Right cardiac atrium (tissue), 5 donors: Measurements from ENCODE around the gene MESP2. TPM values are rescaled to one million over a fixed set of nuclear protein-coding genes. Genes with fewer than 3 reads are reported as not detected.

Source experiments
- ATAC-seq, 2 donors: fragments of 200-7000 bp; cut with Tn5 transposase; one replicate each; pipeline versions ENCODE4 v1.8.0 to v1.9.1; 2020; ENCODE audit warnings: moderate library complexity in 2 of 2, mild to moderate bottlenecking in 1 of 2
- DNase-seq, 3 donors: peaks; one replicate each; pipeline ENCODE4 v3.0.0-alpha.2; 2020
- H3K27ac ChIP-seq: one replicate; pipeline ENCODE4 v1.5.1; 2013; ENCODE audit warnings: mild to moderate bottlenecking, low read length, control low read depth, moderate library complexity
- H3K27me3 ChIP-seq: one replicate; pipeline ENCODE4 v1.6.1; 2013; ENCODE audit not compliant: control insufficient read depth, insufficient read depth
- H3K4me1 ChIP-seq: one replicate; pipeline ENCODE4 v1.6.1; 2013; ENCODE audit warnings: low read length; ENCODE audit not compliant: control insufficient read depth, insufficient read depth
- H3K4me3 ChIP-seq: one replicate; pipeline ENCODE4 v1.5.1; 2013; ENCODE audit warnings: low read length, control low read depth
- H3K9me3 ChIP-seq: one replicate; pipeline ENCODE4 v1.6.1; 2013; ENCODE audit warnings: low read length; ENCODE audit not compliant: control insufficient read depth
- WGBS: extraction: QIAGEN DNeasy Blood & Tissue Kit; methylation state at CpG from one replicate; pipeline ENCODE4 v1.1.7; 2013; 5-methylcytosine and 5-hydroxymethylcytosine counted together
- intact Hi-C, 4 donors: fragments of 100-400 bp; cut with DNase I; formaldehyde crosslinking; loops; one replicate each; pipeline versions ENCODE4 v1.11.0 to v1.14.0; 2022 to 2023
- polyA plus RNA-seq: library from polyadenylated mRNA; stranded (reverse); fragments of 200-250 nt; gene quantifications from one replicate; pipeline ENCODE4 v1.2.3, GENCODE V29; 2013
- total RNA-seq, 4 donors: library from RNA; stranded (reverse); fragmentation: NEBNext Ultra II Directional; extraction: Animal tissue kit (Norgen Biotek cat#: 25700); gene quantifications; one replicate each; pipeline ENCODE4 v1.2.1, GENCODE V29; 2021
- donor health status: healthy with polysubstance abuse.
- donor health status: DM: no; HTN: yes; CAD: no.
- donor health status: DM: no; HTN: no; CAD: no.
- donor health status: DM: no; HTN: yes; CAD: no; lungs with severe emphysema.
- donor health status: DM: yes; HTN: yes; CAD: no.

Gene MESP2
- total and polyA plus RNA-seq, 5 donors: 0.29 to 0.61 (median 0.32) TPM; not detected in 1

DNA sequence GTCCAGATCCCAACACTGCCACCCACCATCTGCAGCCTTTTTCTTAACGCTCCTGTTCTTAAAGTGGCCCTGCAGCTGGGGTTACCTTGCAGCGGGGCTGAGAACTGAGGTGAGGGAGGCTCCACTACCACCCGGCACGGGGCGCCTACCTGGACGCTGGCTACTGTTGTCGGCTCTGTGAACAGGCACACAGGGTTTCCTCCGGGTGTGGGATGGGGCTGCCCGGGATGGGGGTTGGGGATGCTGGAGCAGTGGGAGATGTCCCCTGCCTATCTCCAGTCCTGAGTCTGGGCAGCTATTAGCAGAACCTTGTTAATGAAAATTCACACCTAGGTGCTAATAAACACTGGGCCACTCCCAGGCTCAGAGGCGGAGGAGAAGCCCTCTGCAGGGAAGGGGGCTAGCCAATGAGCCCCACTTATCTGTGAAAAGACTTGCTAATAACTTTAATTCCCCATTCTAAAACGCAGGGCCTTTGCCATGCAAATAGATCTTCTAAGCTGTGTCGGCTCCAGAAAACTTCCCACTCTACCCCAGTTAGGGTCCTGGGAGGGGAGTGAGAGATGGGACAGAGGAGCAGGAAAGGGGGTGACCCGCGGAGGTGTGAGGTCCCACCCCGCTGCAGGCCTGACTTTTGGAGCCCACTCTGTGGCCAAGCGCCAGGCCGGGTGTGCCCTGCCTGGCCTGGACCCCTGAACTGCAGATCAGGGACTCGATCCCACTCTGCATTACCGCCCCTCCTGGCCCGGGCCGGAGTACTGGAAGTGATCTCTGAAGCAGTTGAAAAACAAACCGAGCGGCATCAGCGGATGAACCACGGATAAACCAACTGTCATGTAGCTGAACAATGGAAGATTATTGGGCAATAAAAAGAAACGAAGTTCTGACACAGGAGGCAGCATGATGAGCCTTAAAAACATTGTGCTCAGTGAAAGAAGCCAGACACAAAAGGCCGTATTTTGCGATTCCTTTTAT lies 28.1 kb upstream of the MESP2 start:
- Histone ChIP-seq H3K27me3 (no peaks in the 10 kb centered on the region), H3K27ac (no peak overlapping the region), H3K4me3 (no peak overlapping the region), H3K4me1 (no peaks in the 10 kb centered on the region), H3K9me3 (no peaks in the 10 kb centered on the region)
- ATAC-seq (no peak), DNase-seq (no peak)
- intact Hi-C loops: no loop called here
- WGBS: 52% methylated on average over 28 of the region's 28 CpGs

DNA sequence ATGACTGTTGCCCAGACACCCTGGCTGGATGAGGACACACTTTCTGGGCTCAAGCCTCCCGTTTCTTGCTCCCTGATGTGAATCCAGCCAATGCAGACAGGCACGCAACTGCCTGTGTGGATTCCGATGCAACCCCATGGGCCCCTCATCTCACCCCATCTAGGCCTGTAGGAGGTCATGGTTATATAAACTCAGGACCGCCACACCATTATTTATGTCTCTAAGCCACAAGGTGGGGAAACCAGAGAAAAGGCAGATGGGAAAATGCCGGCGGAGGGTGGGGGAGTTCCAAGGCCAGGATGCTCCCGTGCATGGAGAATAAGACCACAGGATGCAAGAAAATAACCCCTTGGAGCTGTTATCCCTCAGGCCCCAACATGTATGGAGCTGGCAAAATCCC lies 27.1 kb upstream of the MESP2 start:
- H3K27me3 ChIP-seq: no peaks in the 10 kb centered on the region
- DNase-seq (no peak), ATAC-seq (no peak)
- intact Hi-C loops: no loop called here
- no peak overlapping the region for H3K27ac ChIP-seq
- no peaks in the 10 kb centered on the region for H3K4me1 ChIP-seq
- H3K9me3 ChIP-seq: no peaks in the 10 kb centered on the region
- 81% methylated on average over 7 of the region's 7 CpGs for WGBS
- H3K4me3 ChIP-seq: no peak overlapping the region

GRCh38 chr15:89749526-89749925 lies 26.6 kb upstream of the MESP2 start:
- ATAC-seq: no peak
- intact Hi-C loops: no loop called here
- Histone ChIP-seq H3K27ac (no peak overlapping the region), H3K9me3 (no peaks in the 10 kb centered on the region), H3K4me3 (no peak overlapping the region), H3K27me3 (no peaks in the 10 kb centered on the region), H3K4me1 (no peaks in the 10 kb centered on the region)
- WGBS: 70% methylated on average over 4 of the region's 4 CpGs
- DNase-seq: no peak

DNA sequence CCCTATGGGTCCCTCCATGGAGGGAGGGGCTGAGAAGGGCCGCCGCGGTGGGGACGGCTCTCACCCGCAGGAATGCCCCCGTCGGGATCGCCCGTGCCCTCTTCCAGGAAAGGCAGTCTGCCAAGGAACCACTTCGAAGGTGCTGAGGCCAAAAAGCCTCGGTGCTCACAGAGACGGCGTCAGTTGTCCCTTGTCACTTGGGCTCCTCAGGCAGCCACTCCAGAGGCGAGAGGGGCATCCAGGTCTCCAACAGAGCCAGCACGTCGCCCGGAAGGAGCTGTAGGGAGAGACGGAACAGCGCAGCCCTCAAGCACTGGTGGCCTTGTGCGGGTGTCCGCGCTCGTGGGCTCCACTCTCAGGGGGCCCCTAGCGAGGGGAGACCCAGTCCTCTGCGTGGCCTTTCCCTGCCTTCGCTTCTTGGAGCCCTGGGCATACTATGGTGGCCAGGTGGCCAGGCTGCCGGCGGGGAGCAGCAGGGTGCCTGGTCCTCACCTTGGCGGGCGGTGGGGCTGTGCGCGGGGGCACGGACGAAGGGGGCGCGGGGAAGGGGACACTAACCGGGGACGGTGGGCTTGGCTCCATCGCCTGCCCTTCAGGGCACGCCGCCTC lies 26.1 kb upstream of the MESP2 start:
- peak overlapping the region; percentile 26 for H3K4me3 ChIP-seq
- intact Hi-C loops: no loop called here

DNA sequence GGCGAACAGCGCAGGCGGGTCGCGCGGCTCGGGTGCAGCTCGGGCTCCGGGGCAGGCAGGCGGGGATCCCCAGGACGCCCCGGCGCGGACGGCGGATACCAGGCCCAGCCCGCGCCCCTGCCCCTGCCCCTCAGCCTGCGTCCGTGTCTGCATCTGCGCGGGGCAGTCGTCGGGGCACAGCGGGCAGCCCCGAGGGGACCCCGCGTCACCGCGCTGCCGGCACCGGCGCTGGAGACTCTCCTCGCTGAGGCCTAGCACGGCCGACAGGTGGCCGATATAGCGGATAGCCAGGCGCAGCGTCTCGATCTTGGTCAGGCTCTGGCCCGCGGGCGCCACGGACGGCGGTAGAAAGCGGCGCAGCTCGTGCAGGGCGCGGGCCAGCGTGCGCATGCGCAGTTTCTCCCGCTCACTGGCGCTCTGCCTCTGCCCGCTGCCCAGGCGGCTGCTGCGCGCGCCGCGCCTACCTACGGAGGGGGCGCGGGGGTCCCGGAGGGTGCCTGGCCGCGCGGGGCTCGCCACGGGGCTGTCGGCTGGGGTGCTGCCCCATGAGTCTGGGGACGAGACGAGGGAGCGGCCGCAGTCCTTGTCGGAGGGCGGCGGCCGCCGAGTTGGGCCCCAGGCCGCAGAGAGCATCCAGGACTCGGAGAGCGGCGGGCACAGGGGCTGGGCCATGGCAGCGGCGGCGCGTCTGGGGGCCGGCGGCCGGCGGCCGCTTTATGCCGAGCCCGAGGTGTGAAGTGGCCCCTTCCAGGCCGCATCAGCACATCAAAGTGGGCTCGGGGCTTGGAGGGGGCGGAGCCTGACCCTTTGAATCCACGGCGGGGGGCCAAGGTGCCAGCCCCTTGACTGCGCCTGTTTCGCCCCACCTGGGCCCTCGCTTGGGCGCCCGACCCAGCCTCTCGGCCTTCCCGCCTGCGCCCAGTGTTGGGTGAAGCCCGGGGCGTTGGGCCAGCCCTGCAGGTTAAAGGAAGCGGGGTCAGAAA lies 25.3 kb upstream of the MESP2 start, which contains the start of gene MESP1:
Gene MESP1, minus strand, starts transcription at position 690 of the 983 bp plus-strand sequence. Its CDS starts 18 bp downstream, at position 672.
- intact Hi-C loops: no loop called here
- WGBS: 3% methylated on average over 114 of the region's 114 CpGs
- peak within 1 kb of the TSS; percentile 56 for H3K4me3 ChIP-seq
- ATAC-seq (peak; percentile 93 to 94), DNase-seq (peak; percentile 94 to 97 (median 97))
- H3K27me3 ChIP-seq: no peaks in the 10 kb centered on the region
- no peak within 1 kb of the TSS for H3K27ac ChIP-seq
- no peaks in the 10 kb centered on the region for H3K9me3 ChIP-seq
- no peaks in the 10 kb centered on the region for H3K4me1 ChIP-seq

More for the DNA sequence above, 26.1 kb upstream of the MESP2 start:
- Histone ChIP-seq H3K4me1 (no peaks in the 10 kb centered on the region), H3K27ac (no peak overlapping the region), H3K9me3 (no peaks in the 10 kb centered on the region), H3K27me3 (no peaks in the 10 kb centered on the region)
- ATAC-seq (peak; percentile 17), DNase-seq (peak in 1 of 3 donors; percentile 51)
- 4% methylated on average over 41 of the region's 41 CpGs for WGBS

DNA sequence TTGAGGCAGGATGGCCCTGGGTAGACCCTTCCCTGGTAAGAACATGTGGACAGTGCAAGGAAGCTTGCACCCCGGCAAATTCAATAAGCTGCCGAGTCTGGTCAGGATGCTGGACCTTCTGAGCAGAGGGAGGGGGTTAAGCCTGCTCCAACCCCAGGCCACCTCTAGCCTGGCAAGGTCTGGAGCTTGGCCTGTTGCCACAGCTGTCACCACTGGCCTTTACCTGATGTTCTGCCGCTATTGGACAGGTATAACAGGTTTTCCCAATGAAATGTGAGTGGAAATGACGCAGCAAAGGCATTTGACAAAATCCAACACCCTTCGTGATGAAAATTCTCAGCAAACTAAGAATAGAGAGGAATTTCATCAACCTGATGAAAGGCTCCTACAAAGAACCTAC lies 24.4 kb upstream of the MESP2 start:
- intact Hi-C loops: no loop called here
- no peaks in the 10 kb centered on the region for H3K9me3 ChIP-seq
- H3K4me1 ChIP-seq: no peaks in the 10 kb centered on the region
- ATAC-seq (no peak), DNase-seq (no peak)
- H3K27ac ChIP-seq: no peak overlapping the region
- WGBS: 90% methylated on average over 5 of the region's 5 CpGs
- H3K27me3 ChIP-seq: no peaks in the 10 kb centered on the region
- no peak overlapping the region for H3K4me3 ChIP-seq

DNA sequence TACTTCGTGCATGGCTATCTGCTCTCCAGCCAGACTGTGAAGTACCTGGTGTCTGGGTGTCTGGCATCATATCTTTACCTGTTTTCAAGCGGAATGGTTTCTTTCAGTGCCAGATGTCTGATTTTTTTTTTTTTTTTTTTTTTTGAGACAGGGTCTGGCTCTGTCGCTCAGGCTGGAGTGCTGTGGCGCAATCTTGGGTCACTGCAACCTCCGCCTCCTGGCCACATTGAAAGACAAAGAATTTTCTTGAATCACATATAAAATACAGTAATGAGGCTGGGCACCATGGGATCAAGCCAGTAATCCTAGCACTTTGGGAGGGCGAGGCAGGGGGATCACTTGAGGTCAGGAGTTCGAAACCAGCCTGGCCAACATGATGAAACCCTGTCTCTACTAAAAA lies 22.3 kb upstream of the MESP2 start:
- 81% methylated on average over 7 of the region's 7 CpGs for WGBS
- DNase-seq: no peak
- Histone ChIP-seq H3K4me3 (no peak overlapping the region), H3K4me1 (no peaks in the 10 kb centered on the region), H3K9me3 (no peaks in the 10 kb centered on the region), H3K27ac (no peak overlapping the region), H3K27me3 (no peaks in the 10 kb centered on the region)
- ATAC-seq: no peak
- intact Hi-C loops: no loop called here

DNA sequence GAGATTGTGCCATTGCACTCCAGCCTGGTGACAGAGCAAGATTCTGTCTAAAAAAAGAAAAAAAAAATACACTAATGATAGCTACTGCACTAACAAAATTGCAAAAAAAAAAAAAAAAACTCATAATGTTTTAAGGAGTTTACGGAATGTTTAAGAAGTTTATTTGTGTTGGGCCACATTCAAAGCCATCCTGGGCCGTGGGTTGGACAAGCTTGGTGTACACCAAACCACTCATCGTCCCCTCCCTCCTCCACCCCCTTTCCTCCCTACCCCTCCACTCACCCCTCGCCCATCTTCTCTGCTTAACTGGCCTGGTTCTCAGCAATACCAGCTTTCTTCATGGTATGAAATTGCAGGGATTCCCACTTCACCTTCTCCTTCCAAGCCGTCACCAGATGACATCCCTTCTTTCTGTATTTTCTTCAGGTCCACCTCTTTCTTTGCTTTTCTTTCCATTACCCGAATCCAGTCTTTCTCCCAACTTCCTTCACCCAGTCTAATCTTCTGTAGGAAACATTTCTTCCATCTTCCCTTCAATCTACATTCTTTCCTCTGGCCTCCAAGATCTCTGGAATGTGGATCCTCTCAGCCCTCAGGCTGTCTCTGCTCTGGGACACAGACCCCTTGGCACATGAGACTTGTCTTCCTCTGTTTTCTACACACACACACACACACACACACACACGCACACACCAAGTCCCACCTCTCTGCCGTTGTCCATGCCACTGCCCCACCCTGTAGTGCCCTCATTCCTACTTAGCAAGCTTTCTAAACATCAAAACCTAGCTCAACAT lies 21.6 kb upstream of the MESP2 start:
- Histone ChIP-seq H3K4me3 (no peak overlapping the region), H3K27me3 (no peaks in the 10 kb centered on the region), H3K27ac (no peak overlapping the region), H3K4me1 (no peaks in the 10 kb centered on the region), H3K9me3 (no peaks in the 10 kb centered on the region)
- intact Hi-C loops: no loop called here
- ATAC-seq (no peak), DNase-seq (no peak)
- WGBS: 65% methylated on average over 8 of the region's 8 CpGs

GRCh38 chr15:89755701-89756100 lies 20.4 kb upstream of the MESP2 start:
- ATAC-seq (no peak), DNase-seq (no peak)
- intact Hi-C loops: no loop called here
- 84% methylated on average over 4 of the region's 4 CpGs for WGBS
- H3K27ac ChIP-seq: no peak overlapping the region
- no peak overlapping the region for H3K4me3 ChIP-seq
- H3K9me3 ChIP-seq: no peaks in the 10 kb centered on the region
- no peaks in the 10 kb centered on the region for H3K27me3 ChIP-seq
- H3K4me1 ChIP-seq: no peaks in the 10 kb centered on the region

DNA sequence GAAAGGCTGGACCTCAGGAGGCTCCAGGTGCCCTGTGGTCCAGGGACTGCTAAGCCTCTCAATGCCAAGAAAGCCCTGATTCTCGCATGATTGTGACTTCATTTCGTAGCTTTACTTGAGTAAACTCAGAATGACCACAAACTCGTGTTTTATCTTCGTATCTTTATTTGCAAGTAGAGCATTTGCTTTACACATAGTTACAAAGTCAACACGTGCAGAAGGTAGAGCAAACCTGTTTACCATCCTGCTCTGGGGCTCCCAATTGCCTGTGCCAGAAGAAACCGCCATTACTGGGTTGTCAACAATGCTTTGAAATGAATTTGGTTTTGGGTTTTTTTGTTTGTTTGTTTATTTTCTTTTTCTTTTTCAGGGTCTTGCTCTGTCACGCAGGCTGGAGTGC lies 19.2 kb upstream of the MESP2 start:
- Histone ChIP-seq H3K9me3 (no peaks in the 10 kb centered on the region), H3K4me1 (no peaks in the 10 kb centered on the region), H3K27ac (no peak overlapping the region), H3K27me3 (no peaks in the 10 kb centered on the region), H3K4me3 (no peak overlapping the region)
- intact Hi-C loops: no loop called here
- ATAC-seq (no peak), DNase-seq (no peak)
- WGBS: 73% methylated on average over 7 of the region's 7 CpGs
